ENCODE data around the gene SPPL2A. TPM values are rescaled to one million over a fixed set of nuclear protein-coding genes. Genes with fewer than 3 reads are reported as not detected.
A peak's percentile ranks its signal among the peaks of the same experiment; 100 is the strongest.

Gene SPPL2A
- total RNA-seq, 1 donor from 2014 or later, result 147 TPM

DNA sequence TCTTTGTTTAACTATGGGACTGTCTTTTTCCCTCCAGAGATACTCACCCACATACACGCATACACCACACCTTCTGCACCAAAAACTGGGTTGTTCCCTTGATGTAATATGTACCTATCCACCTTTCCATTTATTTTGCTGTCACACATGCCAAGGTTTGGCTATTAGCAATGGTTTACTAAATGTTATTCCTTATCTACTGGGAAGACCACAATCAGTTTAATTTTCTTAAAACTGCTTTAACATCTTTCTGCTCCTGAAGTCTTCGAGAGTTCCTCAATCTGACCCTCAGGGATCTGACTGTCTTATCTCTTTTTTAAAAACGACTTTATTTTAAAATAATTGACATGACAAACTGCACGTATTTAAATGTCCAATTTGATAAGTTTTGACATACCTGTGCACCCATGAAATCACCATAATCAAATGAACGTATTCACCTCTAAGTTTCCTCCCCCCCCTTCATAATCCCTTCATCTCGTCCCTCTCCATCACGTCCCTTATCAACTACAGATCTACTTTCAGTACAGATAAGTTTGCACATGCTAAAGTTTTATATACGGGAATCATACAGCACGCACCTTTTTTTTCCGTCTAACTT lies 78.1 kb downstream of the SPPL2A start:
- no peak for DNase-seq (ENCODE audit: extremely low read depth, low read depth, low spot score)

DNA sequence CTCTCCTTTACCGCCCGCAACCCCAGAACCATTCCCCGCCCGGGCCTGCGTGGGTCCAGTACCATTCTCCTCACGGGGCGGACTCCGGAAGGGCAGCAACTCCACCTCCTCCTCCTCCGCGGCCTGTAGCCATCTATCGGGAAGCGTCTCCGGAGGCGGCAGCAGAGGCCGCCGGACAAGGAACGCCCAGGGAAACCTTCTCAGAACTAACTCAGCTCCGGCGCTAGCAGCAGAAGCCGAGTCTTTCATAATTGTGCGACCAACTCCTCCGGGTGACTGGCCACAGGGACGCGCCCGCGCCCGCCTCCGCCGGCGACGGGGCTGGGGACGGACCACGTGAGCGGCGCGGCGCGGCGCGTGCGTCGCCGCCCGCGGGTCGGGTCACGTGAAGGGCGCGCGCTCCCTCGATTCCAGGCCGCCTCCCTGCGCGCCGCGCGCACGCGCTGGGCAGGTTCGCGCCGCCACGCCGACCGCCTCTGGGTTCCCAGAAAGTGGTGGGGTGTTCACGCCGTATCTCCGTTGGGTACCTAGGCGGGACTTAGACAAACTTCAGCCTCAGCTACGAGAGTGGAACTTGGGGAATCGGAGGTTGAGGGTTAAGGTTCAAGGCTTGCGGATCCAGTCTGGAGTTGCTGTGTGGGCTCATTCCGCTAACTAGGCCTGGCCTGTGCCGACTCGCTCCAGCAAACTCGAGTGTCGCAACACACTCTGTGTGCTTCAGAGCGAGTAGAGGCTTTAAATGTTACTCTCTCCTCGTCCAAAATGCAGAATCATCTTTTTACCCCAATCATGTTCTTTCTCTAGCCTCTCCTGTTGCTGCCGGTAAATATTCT lies 78.8 kb downstream of the SPPL2A start, which contains the start of gene TRPM7:
Gene TRPM7, minus strand, starts transcription at position 329 of the 833 bp plus-strand sequence. Its CDS starts 264 bp downstream, at position 65.
- DNase-seq (ENCODE audit: extremely low read depth, low read depth, low spot score), result peak; percentile 33

DNA sequence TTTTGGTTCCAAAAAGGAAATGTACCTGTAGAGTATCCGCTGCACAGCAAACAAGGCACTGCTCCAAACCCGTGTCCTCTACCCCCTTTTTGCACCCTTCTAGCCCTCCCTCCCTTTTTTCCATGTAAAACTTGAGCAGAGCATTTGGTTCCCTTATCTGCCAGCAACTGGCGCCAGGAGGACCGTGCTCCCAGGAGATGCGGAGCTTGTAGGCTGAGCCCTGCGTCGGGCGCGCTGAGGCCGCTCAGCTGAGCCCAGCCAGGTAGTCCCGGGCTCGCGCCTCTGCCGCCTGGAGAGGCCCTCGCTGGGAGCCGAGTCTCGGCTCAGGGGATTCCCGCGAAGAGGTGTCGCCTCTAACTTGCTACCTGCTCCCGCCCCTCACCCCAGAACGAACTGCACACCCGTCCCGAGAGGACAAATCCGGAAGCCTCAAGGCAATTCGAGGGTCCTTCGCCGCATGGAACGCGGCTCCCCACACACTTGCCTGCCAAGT lies 79.5 kb downstream of the SPPL2A start:
- DNase-seq (ENCODE audit: extremely low read depth, low read depth, low spot score), result no peak

DNA sequence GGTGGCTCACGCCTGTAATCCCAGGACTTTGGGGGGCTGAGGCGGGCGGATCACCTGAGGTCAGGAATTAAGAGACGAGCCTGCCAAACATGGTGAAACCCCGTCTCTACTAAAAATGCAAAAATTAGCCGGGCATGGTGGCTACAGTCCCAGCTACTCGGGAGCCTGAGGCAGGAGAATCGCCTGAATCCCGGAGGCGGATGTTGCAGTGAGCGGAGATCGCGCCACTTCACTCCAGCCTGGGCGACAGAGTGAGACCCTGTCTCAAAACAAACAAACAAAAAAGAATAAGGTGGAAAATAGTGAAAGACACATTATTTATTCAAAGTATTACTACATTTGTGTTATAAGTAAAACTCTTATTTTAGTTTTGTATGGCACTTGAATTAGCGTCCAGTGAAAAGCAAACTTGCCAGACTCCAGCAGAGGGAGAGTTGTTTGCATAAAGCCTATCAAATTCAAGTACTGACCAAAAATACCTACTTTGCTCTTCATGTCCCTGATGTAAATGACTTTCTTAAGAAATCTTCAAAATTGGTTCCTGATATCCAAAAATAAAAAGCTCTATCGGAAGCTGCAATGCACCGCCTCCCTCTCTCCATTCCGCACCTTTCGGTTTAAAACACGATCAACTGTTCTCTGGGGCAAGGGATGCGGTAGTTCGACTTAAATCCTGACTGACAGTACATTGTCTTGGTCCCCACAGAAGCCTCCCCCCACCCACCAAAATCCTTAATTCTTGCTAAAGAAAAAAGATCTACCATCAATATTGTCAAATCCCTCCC lies 80.1 kb downstream of the SPPL2A start:
- DNase-seq (ENCODE audit: extremely low read depth, low read depth, low spot score), result no peak

DNA sequence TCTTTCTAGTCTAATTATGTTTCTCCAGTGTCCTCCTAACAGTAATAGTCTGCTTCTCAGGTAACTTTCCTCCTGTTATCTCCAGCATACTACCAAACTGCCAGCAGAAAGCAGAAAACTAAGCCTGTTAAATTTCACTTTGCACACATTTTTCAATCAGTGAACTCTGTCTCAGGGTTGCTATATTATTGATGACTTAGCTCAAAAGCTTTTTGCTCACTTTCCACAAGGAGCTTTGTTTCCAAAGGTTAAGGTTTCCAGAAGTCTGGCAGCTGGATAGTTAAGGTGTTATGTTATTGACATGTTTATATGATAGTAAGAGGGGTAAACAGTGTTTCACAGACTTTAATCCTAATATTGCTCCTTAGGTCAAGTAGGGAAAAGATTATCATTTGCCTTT lies 84.0 kb downstream of the SPPL2A start:
- no peak for DNase-seq (ENCODE audit: extremely low read depth, low read depth, low spot score)

DNA sequence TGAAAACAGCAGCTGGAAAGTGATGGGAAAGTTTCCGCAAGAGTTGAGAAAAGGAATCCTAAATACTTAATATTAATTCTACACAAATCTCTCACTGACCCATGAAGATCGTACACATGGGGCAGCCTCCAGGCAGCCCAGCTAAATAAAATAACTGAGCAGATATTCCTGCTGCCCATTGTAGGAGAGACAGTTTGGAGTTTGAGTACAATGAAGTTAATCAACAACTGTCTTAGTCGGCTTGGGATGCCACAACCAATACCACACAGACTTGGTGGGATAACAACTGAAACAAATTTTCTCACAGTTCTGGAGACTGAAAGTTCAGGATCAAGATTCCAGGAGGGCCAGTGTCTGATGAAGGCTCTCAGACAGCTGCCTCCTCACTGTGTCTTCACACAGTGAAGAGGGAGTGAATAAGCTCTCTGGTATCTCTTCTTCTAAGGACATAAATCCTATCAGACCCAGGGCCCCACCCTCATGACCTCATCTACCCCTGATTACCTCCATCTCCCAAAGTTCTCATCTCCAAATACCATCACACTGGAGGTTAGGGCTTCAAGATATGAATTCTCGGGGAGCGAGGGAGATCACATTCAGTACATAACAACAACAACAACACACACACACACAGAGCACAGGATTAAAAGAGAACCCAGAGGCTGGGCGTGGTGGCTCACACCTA lies 88.6 kb downstream of the SPPL2A start:
- no peak for DNase-seq (ENCODE audit: extremely low read depth, low read depth, low spot score)

DNA sequence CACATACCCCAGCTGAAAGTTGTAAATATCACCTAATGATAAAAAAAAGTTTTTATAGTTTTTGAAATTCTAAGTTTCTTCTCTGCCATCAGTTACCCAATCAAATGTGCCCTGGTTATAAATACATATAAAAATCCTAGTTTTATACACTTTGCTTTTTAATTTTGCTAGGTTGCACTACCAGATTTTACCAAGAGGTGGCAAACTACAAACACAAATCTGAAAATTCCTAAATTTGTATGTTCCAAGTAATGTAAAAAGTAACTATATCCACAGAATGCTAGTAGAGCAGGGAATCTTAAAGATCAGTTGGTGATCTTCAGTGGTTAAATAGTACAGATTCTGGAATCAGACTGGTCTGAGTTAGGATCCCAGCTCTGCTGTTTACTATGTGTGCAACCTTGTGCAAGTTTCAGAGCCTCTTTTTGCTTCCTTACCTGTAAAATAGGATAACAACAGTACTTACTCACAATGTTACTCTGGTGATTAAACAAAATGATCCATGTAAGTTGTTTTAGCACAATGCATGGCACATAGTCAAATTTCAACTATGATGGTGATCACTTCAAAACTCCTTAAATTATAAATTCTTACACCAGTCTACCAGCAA lies 89.9 kb downstream of the SPPL2A start:
- no peak for DNase-seq (ENCODE audit: extremely low read depth, low read depth, low spot score)

DNA sequence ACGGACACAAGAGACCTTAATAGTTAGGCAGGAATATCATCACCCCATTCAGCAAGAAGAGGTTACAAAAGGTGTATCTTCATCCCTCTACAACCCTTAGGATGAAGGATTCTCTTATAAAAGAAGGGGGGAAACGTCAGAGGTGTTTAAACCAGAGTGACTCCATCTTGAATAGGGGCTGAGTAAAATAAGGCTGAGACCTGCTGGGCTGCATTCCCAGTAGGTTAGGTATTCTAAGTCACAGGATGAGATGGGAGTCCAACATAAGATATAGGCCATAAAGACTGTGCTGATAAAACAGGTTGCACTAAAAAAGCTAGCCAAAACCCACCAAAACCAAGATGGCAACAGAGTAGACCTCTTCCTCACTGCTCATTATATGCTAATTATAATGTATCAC lies 95.4 kb downstream of the SPPL2A start:
- DNase-seq (ENCODE audit: extremely low read depth, low read depth, low spot score), result no peak

DNA sequence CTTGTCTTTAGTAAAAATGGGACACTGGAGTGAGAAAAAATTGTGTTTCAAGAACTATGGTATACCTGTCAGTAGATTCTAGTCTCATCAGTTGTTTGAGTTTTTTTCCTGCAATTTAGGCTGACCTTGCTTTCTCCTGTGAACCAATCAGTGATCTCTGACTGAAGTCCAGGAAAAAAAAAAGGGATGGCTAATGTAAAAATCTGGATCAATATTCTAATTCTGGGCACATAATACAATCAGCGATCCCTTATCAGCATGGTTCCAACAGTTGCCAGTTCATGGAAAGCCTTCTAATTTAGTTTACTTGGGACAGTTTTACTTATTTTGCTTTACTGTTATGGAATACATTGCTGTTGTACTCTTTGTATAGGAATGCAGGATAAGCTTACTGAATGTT lies 95.9 kb downstream of the SPPL2A start:
- no peak for DNase-seq (ENCODE audit: extremely low read depth, low read depth, low spot score)

DNA sequence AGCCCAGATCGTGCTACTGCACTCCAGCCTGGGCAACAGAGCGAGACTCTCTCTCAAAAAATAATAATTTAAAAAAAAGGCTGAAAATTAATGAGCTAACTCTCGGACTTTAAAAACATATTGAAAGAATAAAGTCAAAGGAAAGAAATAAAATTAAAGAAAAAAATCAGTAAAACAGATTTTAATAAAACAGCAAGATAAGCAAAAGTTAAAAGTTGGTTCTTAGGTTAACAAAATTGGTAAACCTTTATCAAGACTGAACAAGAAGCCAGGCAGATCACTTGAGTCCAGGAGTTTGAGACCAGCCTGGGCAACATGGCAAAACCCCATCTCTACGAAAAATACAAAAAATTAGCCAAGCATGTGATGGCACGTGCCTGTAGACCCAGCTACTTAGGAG lies 99.6 kb downstream of the SPPL2A start:
- DNase-seq (ENCODE audit: extremely low read depth, low read depth, low spot score), result no peak

DNA sequence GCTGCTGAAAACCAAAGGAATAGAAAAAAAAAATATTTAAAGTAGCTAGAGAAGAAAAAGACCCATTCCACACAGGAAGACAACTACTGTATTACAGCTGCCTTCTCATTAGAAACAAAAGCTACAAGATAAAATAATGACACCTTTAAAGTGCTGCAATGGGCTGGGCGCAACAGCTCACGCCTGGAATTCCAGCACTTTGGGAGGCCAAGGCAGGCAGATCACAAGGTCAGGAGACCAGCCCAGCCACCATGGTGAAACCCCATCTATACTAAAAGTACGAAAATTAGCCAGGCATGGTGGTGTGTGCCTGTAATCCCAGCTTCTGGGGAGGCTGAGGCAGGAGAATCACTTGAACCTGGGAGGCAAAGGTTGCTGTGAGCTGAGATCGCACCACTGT lies 110.0 kb downstream of the SPPL2A start:
- no peak for DNase-seq (ENCODE audit: extremely low read depth, low read depth, low spot score)

DNA sequence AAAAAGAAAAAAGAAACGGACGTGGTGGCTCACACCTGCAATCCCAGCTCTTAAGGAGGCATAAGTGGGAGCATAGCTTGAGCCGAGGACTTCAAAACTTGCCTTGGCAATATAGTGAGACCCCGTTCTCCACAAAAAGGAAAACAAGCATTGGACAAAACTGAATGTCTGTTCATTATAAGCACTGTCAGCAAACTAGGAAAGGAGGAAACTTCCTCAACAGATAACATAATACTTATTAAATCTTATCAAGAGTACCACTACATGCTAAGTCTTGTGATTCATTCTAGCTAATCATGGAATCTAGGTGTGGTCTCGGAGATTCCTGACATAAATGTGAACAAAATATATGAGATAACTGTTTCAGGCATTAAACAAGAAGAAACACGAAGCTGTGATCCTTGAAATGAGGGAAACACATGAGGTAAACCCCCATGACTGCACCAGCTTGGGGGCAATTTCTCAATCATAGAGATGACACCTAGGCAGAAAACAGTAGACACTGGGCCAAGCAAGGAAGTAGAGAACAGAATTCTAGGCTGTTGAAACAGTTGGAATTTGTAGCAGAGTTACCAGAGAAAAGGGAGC lies 112.3 kb downstream of the SPPL2A start:
- DNase-seq (ENCODE audit: extremely low read depth, low read depth, low spot score), result no peak

DNA sequence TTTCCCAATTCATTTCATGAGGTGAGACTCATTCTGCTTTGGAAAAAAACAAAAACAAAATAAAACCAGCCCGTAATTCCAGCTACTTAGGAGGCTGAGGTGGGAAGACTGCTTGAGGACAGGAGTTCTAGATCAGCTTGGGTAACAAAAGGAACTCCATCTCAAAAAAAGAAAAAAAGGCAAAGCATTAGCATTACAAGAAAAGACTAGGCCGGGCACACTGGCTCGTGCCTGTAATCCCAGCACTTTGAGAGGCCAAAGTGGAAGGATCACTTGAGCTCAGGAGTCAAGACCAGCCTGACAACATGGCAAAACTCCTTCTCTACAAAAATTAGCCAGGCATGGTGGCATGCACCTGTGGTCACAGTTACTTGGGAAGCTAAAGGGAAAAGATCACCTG lies 112.8 kb downstream of the SPPL2A start:
- DNase-seq (ENCODE audit: extremely low read depth, low read depth, low spot score), result no peak

Other genes with a start within 250 kb of the SPPL2A start
- gene USP50, start 219.0 kb downstream of the SPPL2A start, total RNA-seq, result not detected in 2 replicates
- 24.6 and 31.9 TPM in 2 replicates for gene TRPM7, start 78.9 kb downstream of the SPPL2A start, total RNA-seq
- gene AP4E1, start 143.0 kb upstream of the SPPL2A start, total RNA-seq, result 4.7 and 5.7 TPM in 2 replicates